Measurements from ENCODE around the gene GINM1.

The GINM1 gene

GRCh38 chr6:149636124-149636523, 69.9 kb downstream of the GINM1 start:
- no peak overlapping the region for H3K27ac ChIP-seq
- TF ChIP-seq CTCF (conservative IDR thresholded peaks at IDR 0.05) = no peak

Measured in C4-2B (cell line).